GM18508 (cell line): ENCODE results near the gene MSH3.
"Not testable (repeated sequence)": the region's sequence is repeated elsewhere in the genome, so short reads cannot be mapped to it uniquely, and the experiment has no call there.

Experiments
- ATAC-seq: cut with Tn5 transposase; IDR thresholded peaks from one replicate; pipeline ENCODE4 v1.9.1; 2021; ENCODE audit warnings: moderate number of reproducible peaks; ENCODE audit not compliant: insufficient read depth, unreplicated experiment

The MSH3 gene

DNA sequence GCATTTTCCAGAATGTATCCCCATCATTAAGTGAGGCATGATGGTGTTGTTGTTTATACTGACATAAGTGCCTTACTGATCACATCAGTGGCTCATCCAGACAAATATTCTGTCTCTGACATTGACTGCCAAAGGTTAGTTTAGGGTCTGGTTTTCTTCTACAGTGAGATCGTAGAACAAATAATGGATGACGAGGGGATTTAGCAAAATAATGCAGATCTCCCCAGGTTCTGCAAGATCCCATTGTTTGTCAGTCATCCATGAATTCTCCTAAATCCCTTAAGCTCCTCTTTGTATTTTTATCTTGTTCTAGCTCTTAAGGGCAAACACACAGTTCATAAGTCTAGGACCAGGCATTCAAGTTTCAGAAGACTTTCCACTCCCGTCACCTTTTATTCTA is 93.5 kb downstream of the MSH3 start:
- no peak for ATAC-seq

DNA sequence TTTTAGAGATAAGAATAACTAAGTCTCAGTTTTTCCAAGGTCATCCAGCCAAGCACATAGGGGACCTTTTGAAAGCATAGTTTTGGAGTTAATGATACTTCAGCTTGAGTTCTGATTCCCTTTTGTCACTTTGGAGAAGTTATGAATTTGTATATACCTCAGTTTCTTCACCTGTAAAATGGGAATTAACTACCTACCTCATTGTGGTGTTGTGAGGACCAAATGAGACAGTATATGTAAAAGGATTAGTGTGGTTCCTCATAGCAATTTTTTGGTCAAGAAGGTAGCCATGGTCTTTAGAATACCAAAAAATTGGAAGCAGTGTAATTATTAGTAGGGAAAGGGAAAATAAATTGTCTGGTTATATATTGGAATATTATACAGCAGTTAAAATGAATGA is 98.0 kb downstream of the MSH3 start:
- ATAC-seq: no peak

GRCh38 chr5:80753712-80754111 is 99.3 kb downstream of the MSH3 start:
- ATAC-seq: no peak

DNA sequence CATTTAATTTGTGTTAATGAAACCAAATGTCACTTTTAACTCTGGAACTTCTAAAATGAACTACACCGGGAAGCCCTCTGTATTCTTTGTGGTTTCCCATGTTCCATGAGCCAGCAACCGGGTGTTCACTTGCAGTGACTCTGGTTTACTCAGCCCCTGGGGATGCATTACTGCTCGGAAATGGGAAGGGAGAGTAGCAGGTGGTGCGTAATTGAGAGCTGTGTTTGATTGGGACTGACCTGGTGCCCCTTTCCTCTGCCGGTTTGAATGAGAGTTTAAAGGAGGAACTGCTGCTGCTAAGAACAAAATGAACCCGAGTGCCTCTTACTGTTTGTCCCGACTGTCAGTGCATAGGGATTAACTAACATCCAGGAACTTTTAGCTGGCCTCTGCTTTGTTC is 100.4 kb downstream of the MSH3 start:
- ATAC-seq: no peak

DNA sequence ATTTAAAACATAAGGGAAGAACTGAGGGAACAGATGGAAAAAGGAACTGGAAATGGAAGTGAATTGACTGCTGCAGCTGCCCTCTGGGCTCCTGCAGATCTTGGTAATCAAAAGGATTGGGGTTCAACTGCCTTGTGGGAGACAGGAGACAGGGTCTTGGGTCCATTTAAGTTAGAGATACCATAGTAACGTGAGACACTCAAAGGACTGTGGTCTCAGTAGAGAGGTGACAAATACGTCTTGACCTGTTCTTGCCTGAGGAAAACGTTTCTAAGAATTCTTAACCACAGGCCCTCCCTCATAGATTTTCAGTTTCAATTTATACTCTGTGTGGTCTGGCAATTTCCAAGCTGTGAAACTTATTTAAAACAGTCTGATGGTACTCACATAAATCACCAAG is 101.2 kb downstream of the MSH3 start:
- ATAC-seq: peak; percentile 97

- no peak for ATAC-seq
Measured at GRCh38 chr5:80756292-80756691, 101.8 kb downstream of the MSH3 start.

DNA sequence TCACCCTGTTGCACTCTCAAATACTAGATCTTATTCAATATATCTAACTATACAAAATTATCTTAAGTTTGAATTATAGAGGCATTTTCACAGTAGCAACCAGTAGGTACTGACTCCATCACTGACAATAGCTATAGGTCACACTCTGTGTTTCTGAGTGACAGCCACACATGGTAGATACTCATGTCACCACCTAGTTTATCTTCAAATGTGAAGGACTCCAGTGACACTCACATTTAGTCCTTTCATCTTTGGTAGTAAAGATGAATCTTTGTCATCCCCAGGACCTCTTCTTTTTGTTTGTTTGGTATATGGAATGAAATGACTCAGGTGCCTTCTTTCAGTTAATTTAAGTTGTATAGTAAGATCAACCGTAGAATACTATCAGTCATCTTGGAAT is 102.8 kb downstream of the MSH3 start:
- no peak for ATAC-seq

- ATAC-seq: no peak
Measured at GRCh38 chr5:80759866-80760577, 105.6 kb downstream of the MSH3 start.

GRCh38 chr5:80760680-80761079 is 106.2 kb downstream of the MSH3 start:
- ATAC-seq: no peak

DNA sequence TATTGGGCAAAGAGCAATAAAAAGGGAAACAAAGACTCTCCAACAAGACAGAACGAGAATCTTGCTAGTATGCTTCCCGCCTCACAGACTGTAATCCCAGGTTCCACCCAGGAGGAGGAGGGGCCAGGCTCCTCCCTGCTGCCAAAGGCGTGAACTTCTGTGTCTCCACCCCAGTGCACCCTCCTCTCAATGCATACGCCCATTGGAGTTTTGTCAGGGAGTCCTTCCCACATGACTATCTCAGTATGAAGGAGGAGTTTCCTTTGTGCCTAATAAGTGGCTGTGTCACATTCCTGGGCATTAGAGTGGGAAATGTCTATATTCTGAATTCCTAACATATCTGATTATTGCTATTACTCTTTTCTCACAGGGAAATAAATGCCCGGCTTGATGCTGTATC is 106.7 kb downstream of the MSH3 start:
- no peak for ATAC-seq

- no peak for ATAC-seq
Measured at GRCh38 chr5:80761966-80762365, 107.5 kb downstream of the MSH3 start.

- no peak for ATAC-seq
Measured at GRCh38 chr5:80762573-80762972, 108.1 kb downstream of the MSH3 start.

GRCh38 chr5:80763211-80763610 is 108.8 kb downstream of the MSH3 start:
- ATAC-seq: no peak

DNA sequence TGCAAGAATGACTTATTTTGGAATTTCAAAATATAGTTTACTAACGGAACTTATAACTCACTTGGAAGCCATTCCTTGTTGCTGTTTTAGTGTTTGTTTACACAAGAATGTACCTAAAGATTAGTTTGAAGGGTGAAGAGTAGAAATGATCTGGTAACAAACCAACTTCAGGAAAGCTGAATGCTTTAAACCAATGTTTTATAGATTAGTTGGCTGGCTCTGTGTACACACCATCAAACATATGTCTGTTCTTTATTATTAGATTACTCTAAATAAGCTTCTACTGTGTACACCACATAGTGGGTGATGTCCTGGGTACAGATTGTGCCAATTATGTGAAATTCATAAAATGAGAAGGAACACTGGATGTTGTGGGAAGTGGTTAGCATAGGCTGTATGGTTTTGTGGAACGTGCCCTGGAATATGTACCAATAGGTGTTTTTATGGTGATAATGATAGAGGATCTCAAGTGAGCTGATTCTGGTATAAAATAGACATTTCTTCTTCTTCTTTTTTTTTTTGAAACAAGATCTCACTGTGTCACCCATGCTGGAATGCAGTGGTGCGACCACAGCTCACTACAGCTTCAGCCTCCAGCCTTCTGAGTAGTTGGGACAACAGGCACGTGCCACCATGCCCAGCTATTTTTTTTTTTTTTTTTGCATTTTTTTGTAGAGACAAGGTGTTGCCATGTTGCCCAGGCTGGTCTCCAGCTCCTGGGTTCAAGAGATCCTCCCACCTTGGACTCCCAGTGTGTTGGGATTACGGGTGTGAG is 109.6 kb downstream of the MSH3 start:
- ATAC-seq: no peak

GRCh38 chr5:80764786-80765185 is 110.3 kb downstream of the MSH3 start:
- no peak for ATAC-seq

- no peak for ATAC-seq
Measured at GRCh38 chr5:80777347-80778287, 123.2 kb downstream of the MSH3 start.

GRCh38 chr5:80780024-80780423 is 125.6 kb downstream of the MSH3 start:
- no peak for ATAC-seq

DNA sequence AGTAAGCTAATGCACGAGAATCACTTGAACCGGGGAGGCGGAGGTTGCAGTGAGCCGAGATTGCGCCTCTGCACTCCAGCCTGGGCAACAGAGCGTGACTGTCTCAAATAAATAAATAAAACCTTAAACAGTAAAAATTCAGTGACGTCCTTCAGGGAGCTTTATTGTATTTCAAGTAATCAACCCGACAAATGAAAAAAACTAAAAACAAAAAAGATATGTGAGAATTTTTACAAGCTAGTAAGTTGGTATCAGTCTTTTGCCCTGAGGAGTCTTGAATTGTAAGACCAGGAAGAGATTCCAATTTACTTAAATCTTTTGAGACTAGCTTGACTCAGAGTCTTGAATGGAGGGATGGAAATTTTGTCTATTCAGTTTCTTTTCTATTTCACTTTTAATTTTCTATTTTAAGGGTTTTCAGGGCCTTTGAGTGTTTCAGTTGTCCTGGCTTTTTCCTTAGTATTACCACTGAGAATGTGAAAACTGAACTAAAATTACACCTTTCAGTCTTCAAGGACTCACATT is 126.4 kb downstream of the MSH3 start:
- no peak for ATAC-seq

DNA sequence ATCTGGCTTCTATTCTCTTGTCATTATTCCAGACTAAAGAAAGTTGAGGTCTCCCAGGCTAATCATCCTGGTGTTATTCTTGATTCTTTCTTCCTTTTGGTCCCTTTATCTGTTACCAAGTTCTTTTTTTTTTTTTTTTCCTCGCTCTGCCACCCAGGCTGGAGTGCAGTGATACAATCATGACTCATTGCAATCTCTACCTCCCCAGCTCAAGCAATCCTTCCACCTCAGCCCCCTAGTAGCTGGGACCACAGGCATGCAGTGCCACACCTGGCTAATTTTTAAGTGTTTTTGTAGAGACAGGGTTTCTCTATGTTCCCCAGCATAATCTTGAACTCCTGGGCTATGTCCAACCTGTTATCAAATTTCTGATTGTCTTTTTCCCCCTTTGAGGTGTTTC is 126.9 kb downstream of the MSH3 start:
- no peak for ATAC-seq

DNA sequence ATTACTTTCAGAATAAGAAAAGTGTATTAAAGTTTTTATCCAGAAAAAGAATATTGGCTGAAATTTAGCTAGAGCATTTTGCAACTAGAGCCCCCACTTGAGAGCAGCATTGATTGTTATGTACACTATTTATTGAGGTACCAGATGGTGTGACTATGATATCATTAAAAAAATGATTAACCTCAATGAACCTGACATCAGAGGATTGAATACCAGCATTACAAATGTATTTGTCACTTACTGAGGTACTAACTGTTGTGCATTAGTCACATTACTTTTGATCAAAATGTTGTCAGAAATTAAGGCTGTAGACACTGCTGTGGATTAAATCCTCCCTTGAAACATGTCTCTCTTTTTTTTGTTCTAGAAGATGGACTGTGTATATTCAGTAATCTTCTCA is 128.2 kb downstream of the MSH3 start:
- no peak for ATAC-seq

DNA sequence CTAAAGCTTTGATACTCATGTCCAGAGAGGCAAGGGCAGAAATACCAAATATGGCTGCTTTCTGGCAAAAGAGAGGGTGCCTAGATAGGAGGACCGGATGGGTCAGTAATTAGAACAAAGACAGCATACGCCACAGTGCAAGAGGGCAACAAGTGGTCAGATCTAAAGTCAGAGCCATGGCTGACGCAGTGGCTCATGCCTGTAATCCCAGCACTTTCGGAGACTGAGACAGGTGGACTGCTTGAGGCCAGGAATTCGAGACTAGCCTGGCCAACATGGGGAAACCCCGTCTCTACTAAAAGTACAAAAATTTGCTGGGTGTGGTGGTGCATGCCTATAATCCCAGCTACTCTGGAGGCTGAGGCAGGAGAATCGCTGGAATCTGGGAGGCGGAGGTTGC is 129.3 kb downstream of the MSH3 start:
- not testable (repeated sequence) for ATAC-seq
